HG02870 (cell line): Measurements from ENCODE around the gene BCL6B.
"Not testable (repeated sequence)": the region's sequence is repeated elsewhere in the genome, so short reads cannot be mapped to it uniquely, and the experiment has no call there.

Source experiments
- ATAC-seq: cut with Tn5 transposase; IDR thresholded peaks from one replicate; pipeline ENCODE4 v1.9.1; 2021; ENCODE audit warnings: mild to moderate bottlenecking, moderate library complexity; ENCODE audit not compliant: unreplicated experiment

Gene BCL6B

GRCh38 chr17:7022781-7023571 lies at the start of gene BCL6B:
TSS of gene BCL6B (plus strand) at chr17:7023050. CDS start at chr17:7023672, 622 bp downstream.
- no peak for ATAC-seq

- ATAC-seq = not testable (repeated sequence)
Measured at GRCh38 chr17:6979440-6979839, 43.4 kb upstream of the BCL6B start.

GRCh38 chr17:6981426-6981825 lies 41.4 kb upstream of the BCL6B start:
- no peak for ATAC-seq

- ATAC-seq = no peak
Measured at GRCh38 chr17:6985266-6985665, 37.6 kb upstream of the BCL6B start.

DNA sequence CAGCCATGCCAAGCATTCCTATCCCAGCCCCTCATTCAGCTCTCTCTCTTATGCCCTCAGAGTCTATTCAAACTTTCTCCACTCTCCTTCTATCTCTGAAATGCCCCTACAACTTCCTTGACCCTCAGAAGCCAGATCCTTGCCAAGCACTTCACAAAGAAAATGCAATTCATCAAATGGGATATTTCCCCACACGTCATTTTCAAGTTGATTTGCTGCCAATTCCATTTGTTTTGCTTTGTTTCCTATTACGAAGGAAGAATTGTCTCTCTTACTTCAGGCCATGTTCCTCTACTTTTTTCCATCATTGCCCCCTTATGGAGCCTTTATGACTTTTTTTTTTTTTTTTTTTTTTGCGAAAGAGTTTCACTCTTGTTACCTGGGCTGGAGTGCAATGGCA lies 36.2 kb upstream of the BCL6B start:
- no peak for ATAC-seq

- no peak for ATAC-seq
Measured at GRCh38 chr17:6989779-6990178, 33.1 kb upstream of the BCL6B start.

DNA sequence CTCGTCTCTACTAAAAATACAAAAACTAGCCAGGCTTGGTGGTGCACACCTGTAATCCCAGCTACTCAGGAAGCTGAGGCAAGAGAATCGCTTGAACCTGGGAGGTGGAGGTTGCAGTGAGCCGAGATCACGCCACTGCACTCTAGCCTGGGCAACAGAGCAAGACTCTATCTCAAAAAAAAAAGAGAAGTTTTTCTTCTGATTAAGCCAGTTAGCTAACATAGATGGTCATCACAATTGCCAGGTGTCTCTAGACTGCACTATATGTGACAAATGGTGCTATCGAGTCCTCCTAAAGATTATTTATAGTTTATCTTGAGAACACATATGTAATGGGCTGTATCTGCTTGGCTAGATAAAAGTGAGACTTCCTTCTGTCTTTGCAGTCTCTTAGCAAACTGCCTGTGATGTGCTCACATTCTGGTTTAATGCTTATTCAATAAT lies 29.2 kb upstream of the BCL6B start:
- ATAC-seq = not testable (repeated sequence)

GRCh38 chr17:6994118-6994598 lies 28.7 kb upstream of the BCL6B start:
- no peak for ATAC-seq

GRCh38 chr17:6994666-6995256 lies 28.1 kb upstream of the BCL6B start:
- ATAC-seq = no peak

GRCh38 chr17:6995500-6996255 lies 27.2 kb upstream of the BCL6B start, which contains the start of gene ALOX12:
TSS of gene ALOX12 (plus strand) at chr17:6996049. CDS start at chr17:6996118, 69 bp downstream.
- no peak for ATAC-seq

DNA sequence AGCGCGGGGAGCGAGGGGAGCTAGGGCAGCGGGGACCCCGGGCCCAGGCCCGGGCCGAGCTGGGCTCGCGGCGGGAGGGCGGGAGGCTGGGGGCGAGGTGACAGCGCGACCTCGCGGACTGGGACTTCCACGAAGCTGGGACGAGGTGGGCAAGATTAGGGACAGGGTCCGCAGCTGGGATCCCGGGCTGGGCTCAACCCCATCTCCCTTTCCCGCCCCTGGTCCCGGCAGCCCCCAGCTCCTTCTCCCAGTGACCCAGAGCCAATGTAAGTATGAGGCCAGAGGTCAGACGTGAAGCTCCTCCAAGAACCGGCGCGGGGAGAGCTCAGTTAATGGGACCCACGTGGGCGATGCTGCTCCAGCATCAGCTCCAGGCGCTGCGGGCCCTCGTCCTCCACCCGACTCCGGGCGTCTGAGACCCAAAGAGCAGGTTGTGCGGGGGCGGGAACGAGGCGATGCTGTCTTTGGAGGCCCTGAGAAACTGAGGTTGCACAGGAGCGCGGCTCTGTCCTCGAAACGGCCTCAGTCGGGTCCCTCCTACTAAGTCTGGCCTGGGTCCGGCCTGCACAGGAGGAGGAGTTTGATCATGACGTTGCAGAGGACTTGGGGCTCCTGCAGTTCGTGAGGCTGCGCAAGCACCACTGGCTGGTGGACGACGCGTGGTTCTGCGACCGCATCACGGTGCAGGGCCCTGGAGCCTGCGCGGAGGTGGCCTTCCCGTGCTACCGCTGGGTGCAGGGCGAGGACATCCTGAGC lies 26.4 kb upstream of the BCL6B start:
- ATAC-seq = no peak

DNA sequence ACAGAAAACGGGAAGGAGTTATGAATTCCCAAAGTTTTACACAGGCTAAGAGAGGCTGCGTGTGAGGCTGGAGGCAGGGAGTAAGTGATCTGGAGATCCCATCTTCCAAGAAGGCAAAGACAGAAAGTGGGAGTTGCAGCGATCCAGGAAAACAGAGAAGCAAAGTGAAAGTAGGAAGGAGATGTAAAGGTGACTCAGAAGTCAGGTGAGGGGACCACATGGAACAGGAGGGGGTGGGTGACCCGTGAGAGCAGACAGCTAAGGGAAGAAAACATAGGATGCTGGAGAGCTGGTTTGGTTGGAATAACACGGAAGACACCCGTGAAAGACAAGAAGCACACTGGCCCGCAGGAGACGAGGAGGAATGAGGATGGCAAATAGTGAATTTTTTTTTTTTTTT lies 25.7 kb upstream of the BCL6B start:
- ATAC-seq = no peak

DNA sequence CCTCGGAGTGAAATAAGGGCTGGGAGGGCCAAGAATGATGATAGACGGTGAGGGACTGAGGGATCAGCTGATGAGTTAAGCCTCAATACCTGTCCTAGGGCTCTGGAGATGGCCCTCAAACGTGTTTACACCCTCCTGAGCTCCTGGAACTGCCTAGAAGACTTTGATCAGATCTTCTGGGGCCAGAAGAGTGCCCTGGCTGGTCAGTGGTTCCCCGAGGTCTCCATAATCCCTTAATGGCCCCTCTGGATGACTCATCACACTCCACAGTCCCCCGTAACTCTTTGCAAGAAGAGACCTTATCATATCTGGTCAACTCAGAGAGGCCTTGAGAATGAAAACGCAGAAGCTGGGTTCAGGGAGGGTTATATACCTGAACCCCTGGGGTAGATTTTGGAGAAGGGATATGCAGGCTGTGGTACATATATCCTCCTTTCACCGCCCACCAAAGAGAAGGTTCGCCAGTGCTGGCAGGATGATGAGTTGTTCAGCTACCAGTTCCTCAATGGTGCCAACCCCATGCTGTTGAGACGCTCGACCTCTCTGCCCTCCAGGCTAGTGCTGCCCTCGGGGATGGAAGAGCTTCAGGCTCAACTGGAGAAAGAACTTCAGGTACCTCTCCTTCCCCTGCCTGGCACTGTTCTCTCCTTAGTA lies 23.9 kb upstream of the BCL6B start:
- no peak for ATAC-seq

DNA sequence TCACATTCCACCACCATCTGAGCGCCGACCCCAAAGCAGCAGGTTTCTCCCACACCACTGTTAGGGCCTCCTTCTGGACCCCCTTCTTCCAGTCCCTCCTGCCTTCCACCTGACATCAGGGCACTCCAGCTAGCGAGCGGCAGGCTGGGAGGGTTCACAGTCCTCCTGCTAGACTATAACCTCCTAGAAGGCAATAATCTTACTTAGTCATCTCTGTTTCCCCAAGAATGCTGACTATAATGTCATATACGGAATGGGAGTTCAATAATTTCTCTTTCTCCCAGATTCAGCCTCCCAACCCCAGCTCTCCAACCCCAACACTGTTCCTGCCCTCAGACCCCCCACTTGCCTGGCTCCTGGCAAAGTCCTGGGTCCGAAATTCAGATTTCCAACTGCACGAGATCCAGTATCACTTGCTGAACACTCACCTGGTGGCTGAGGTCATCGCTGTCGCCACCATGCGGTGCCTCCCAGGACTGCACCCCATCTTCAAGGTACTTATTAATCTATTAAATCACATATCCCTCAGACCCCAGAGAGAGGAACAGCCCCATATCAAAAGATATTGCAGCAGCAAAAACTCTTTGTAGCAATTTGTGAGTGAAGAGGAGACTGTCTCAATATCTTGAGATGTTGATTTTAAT lies 21.4 kb upstream of the BCL6B start:
- no peak for ATAC-seq

GRCh38 chr17:7002288-7003047 lies 20.4 kb upstream of the BCL6B start:
- no peak for ATAC-seq

GRCh38 chr17:7003745-7004144 lies 19.1 kb upstream of the BCL6B start:
- no peak for ATAC-seq

- ATAC-seq = no peak
Measured at GRCh38 chr17:7004398-7005253, 18.2 kb upstream of the BCL6B start.

GRCh38 chr17:7005716-7006115 lies 17.1 kb upstream of the BCL6B start:
- ATAC-seq = no peak
